ENCODE data around the gene KIZ. TPM values are rescaled to one million over a fixed set of nuclear protein-coding genes. Genes with fewer than 3 reads are reported as not detected.

The KIZ gene
- 10 to 100 TPM; 11.3 to 13.0 TPM for total RNA-seq

GRCh38 chr20:21125849-21126580, at the start of gene KIZ:
Gene KIZ, plus strand, starts transcription at chr20:21126082. Its CDS starts 34 bp downstream, at chr20:21126116.
- peaks cover 14% of the 10 kb centered on the region for H3K4me1 Mint-ChIP-seq (ENCODE audit: low read depth)
- no peaks in the 10 kb centered on the region for H3K9me3 Mint-ChIP-seq
- H3K4me3 Mint-ChIP-seq = peak within 1 kb of the TSS; percentile 86
- CTCF ChIA-PET = interaction anchor here (0.7 to 1.6 kb wide), 2 partner anchors 14 to 24 kb away, joined by 3 read pairs; no protein-coding TSS in a partner anchor
- H3K27me3 Mint-ChIP-seq (ENCODE audit: low read depth) = no peaks in the 10 kb centered on the region
- peak; percentile 97 for DNase-seq
- intact Hi-C loops (cut with micrococcal nuclease) = loop anchor here (1.0 to 10.0 kb wide), 4 partner anchors 26 to 1109 kb away; partner anchors contain the start of genes CFAP61, CRNKL1, NAA20 and XRN2
- H3K36me3 Mint-ChIP-seq (ENCODE audit: low read depth) = no peaks in the 10 kb centered on the region
- peak within 1 kb of the TSS; percentile 73 for H3K27ac Mint-ChIP-seq

GRCh38 chr20:21077809-21078345, 48.0 kb upstream of the KIZ start:
- no peaks in the 10 kb centered on the region for H3K9me3 Mint-ChIP-seq
- H3K27ac Mint-ChIP-seq = no peak overlapping the region
- DNase-seq = no peak
- no peaks in the 10 kb centered on the region for H3K4me1 Mint-ChIP-seq (ENCODE audit: low read depth)
- CTCF ChIA-PET = no interaction called here
- H3K27me3 Mint-ChIP-seq (ENCODE audit: low read depth) = peaks cover 26% of the 10 kb centered on the region
- intact Hi-C loops (cut with micrococcal nuclease) = no loop called here
- H3K36me3 Mint-ChIP-seq (ENCODE audit: low read depth) = no peaks in the 10 kb centered on the region
- H3K4me3 Mint-ChIP-seq = no peak overlapping the region

- CTCF ChIA-PET = no interaction called here
- Mint-ChIP-seq H3K27me3 (ENCODE audit: low read depth) (peaks cover 42% of the 10 kb centered on the region), H3K4me3 (no peak overlapping the region), H3K4me1 (ENCODE audit: low read depth) (no peaks in the 10 kb centered on the region), H3K27ac (no peak overlapping the region), H3K9me3 (no peaks in the 10 kb centered on the region), H3K36me3 (ENCODE audit: low read depth) (no peaks in the 10 kb centered on the region)
- DNase-seq = no peak
- intact Hi-C loops (cut with micrococcal nuclease) = no loop called here
These were observed 43.3 kb upstream of the KIZ start for GRCh38 chr20:21082584-21082983.

GRCh38 chr20:21083825-21084325, 42.0 kb upstream of the KIZ start:
- Mint-ChIP-seq H3K4me3 (no peak overlapping the region), H3K4me1 (ENCODE audit: low read depth) (no peaks in the 10 kb centered on the region), H3K27me3 (ENCODE audit: low read depth) (peaks cover 46% of the 10 kb centered on the region), H3K9me3 (no peaks in the 10 kb centered on the region), H3K27ac (no peak overlapping the region), H3K36me3 (ENCODE audit: low read depth) (no peaks in the 10 kb centered on the region)
- intact Hi-C loops (cut with micrococcal nuclease) = no loop called here
- CTCF ChIA-PET = no interaction called here
- no peak for DNase-seq

GRCh38 chr20:21087862-21088540, 37.9 kb upstream of the KIZ start:
- Mint-ChIP-seq H3K27ac (no peak overlapping the region), H3K36me3 (ENCODE audit: low read depth) (no peaks in the 10 kb centered on the region), H3K27me3 (ENCODE audit: low read depth) (peaks cover 52% of the 10 kb centered on the region), H3K4me3 (no peak overlapping the region), H3K9me3 (no peaks in the 10 kb centered on the region), H3K4me1 (ENCODE audit: low read depth) (no peaks in the 10 kb centered on the region)
- CTCF ChIA-PET = interaction anchor here (0.6 kb wide), 1 partner anchor 177 kb away, joined by 3 read pairs; no protein-coding TSS in a partner anchor
- intact Hi-C loops (cut with micrococcal nuclease) = no loop called here
- DNase-seq = no peak

- CTCF ChIA-PET = interaction anchor here (1.0 kb wide), 1 partner anchor 291 kb away, joined by 3 read pairs; no protein-coding TSS in a partner anchor
These were observed 36.5 kb upstream of the KIZ start for GRCh38 chr20:21089391-21089790.

GRCh38 chr20:21090111-21090618, 35.7 kb upstream of the KIZ start:
- CTCF ChIA-PET = interaction anchor here (1.0 kb wide), 1 partner anchor 290 kb away, joined by 3 read pairs; no protein-coding TSS in a partner anchor
- no peak for DNase-seq

More at GRCh38 chr20:21089391-21089790, 36.5 kb upstream of the KIZ start:
- Mint-ChIP-seq H3K36me3 (ENCODE audit: low read depth) (no peaks in the 10 kb centered on the region), H3K4me3 (no peak overlapping the region), H3K27ac (no peak overlapping the region), H3K4me1 (ENCODE audit: low read depth) (no peaks in the 10 kb centered on the region), H3K27me3 (ENCODE audit: low read depth) (peaks cover 57% of the 10 kb centered on the region), H3K9me3 (no peaks in the 10 kb centered on the region)
- DNase-seq = no peak
- intact Hi-C loops (cut with micrococcal nuclease) = no loop called here

GRCh38 chr20:21090721-21091120, 35.2 kb upstream of the KIZ start:
- Mint-ChIP-seq H3K27ac (no peak overlapping the region), H3K9me3 (no peaks in the 10 kb centered on the region), H3K4me3 (no peak overlapping the region), H3K4me1 (ENCODE audit: low read depth) (no peaks in the 10 kb centered on the region), H3K27me3 (ENCODE audit: low read depth) (peaks cover 59% of the 10 kb centered on the region), H3K36me3 (ENCODE audit: low read depth) (no peaks in the 10 kb centered on the region)
- CTCF ChIA-PET = no interaction called here
- no peak for DNase-seq
- intact Hi-C loops (cut with micrococcal nuclease) = no loop called here

More at GRCh38 chr20:21090111-21090618, 35.7 kb upstream of the KIZ start:
- no peak overlapping the region for H3K27ac Mint-ChIP-seq
- H3K27me3 Mint-ChIP-seq (ENCODE audit: low read depth) = peaks cover 56% of the 10 kb centered on the region
- no peaks in the 10 kb centered on the region for H3K4me1 Mint-ChIP-seq (ENCODE audit: low read depth)
- no peaks in the 10 kb centered on the region for H3K9me3 Mint-ChIP-seq
- H3K4me3 Mint-ChIP-seq = no peak overlapping the region
- intact Hi-C loops (cut with micrococcal nuclease) = no loop called here
- H3K36me3 Mint-ChIP-seq (ENCODE audit: low read depth) = no peaks in the 10 kb centered on the region

- no peak for DNase-seq
- intact Hi-C loops (cut with micrococcal nuclease) = no loop called here
- no peak overlapping the region for H3K27ac Mint-ChIP-seq
- no peaks in the 10 kb centered on the region for H3K9me3 Mint-ChIP-seq
- no peak overlapping the region for H3K4me3 Mint-ChIP-seq
- peaks cover 67% of the 10 kb centered on the region for H3K27me3 Mint-ChIP-seq (ENCODE audit: low read depth)
- H3K4me1 Mint-ChIP-seq (ENCODE audit: low read depth) = no peaks in the 10 kb centered on the region
- no peaks in the 10 kb centered on the region for H3K36me3 Mint-ChIP-seq (ENCODE audit: low read depth)
- CTCF ChIA-PET = no interaction called here
These were observed 33.1 kb upstream of the KIZ start for GRCh38 chr20:21092806-21093205.

- H3K4me3 Mint-ChIP-seq = no peak overlapping the region
- intact Hi-C loops (cut with micrococcal nuclease) = no loop called here
- H3K4me1 Mint-ChIP-seq (ENCODE audit: low read depth) = peaks cover 12% of the 10 kb centered on the region
- H3K9me3 Mint-ChIP-seq = no peaks in the 10 kb centered on the region
- H3K27me3 Mint-ChIP-seq (ENCODE audit: low read depth) = peaks cover 63% of the 10 kb centered on the region
- no peaks in the 10 kb centered on the region for H3K36me3 Mint-ChIP-seq (ENCODE audit: low read depth)
- DNase-seq = peak; percentile 14
- H3K27ac Mint-ChIP-seq = no peak overlapping the region
- CTCF ChIA-PET = no interaction called here
These were observed 29.4 kb upstream of the KIZ start for GRCh38 chr20:21096321-21097043.

- peak; percentile 65 for DNase-seq
- H3K9me3 Mint-ChIP-seq = no peaks in the 10 kb centered on the region
- H3K27me3 Mint-ChIP-seq (ENCODE audit: low read depth) = peaks cover 75% of the 10 kb centered on the region
- peaks cover 32% of the 10 kb centered on the region for H3K4me1 Mint-ChIP-seq (ENCODE audit: low read depth)
- H3K36me3 Mint-ChIP-seq (ENCODE audit: low read depth) = no peaks in the 10 kb centered on the region
- CTCF ChIA-PET = no interaction called here
- no peak overlapping the region for H3K27ac Mint-ChIP-seq
- peak overlapping the region; percentile 78 for H3K4me3 Mint-ChIP-seq
- intact Hi-C loops (cut with micrococcal nuclease) = loop anchor here (1.0 to 5.0 kb wide), 4 partner anchors 25 to 738 kb away; no protein-coding TSS in a partner anchor
These were observed 25.9 kb upstream of the KIZ start for GRCh38 chr20:21099751-21100577.

Data from activated naive CD4-positive, alpha-beta T cell treated with anti-CD3 and anti-CD28 coated beads for 36 hours (primary cell).